Endothelial cell of umbilical vein (primary cell): Measurements from ENCODE around the gene DLGAP1. TPM values are rescaled to one million over a fixed set of nuclear protein-coding genes. Genes with fewer than 3 reads are reported as not detected.

Experiments
- BruUV-seq: library from RNA; stranded (reverse); fragments of 400-500 nt; replicated peaks from 2 replicates; lab custom pipeline; 2021; lab: Mats Ljungman, UMichigan
- CTCF ChIA-PET: fragments of 300-600, 350-600 bp; sonication (Branson Sonifier 250); formaldehyde crosslinking; loops from one replicate; lab custom pipeline; 2021; ENCODE audit warnings: antibody characterized with exemption, inconsistent platforms; lab: Charles Lee
- POLR2A ChIA-PET: fragments of 300-600, 350-600 bp; sonication (Branson Sonifier 250); formaldehyde crosslinking; loops from one replicate; lab custom pipeline; 2021; ENCODE audit warnings: antibody characterized with exemption, inconsistent platforms; lab: Charles Lee
- DNase-seq: peaks from one replicate; pipeline ENCODE4 v3.0.0-alpha.2; 2011; ENCODE audit warnings: low read depth, low spot score
- FAIRE-seq: peaks from 2 replicates; lab custom pipeline; 2011; peaks lifted over from hg19 to GRCh38; lab: Jason Lieb, UNC
- H2AFZ ChIP-seq: 2 replicates; pipeline ENCODE4 v1.6.0; 2012; ENCODE audit warnings: low read depth, low read length, control low read depth, inconsistent platforms
- H3K27ac ChIP-seq: 2 replicates; pipeline ENCODE4 v1.5.1; 2011; ENCODE audit warnings: low read depth, mild to moderate bottlenecking, control low read depth, low read length, moderate library complexity; ENCODE audit not compliant: insufficient read depth
- H3K27me3 ChIP-seq, 2 experiments: 2 replicates each; pipeline versions ENCODE4 v1.6.0 to v1.6.1; 2011; ENCODE audit warnings: low read length in 2 of 2, mixed read lengths in 1 of 2; ENCODE audit not compliant: control insufficient read depth in 2 of 2, insufficient read depth in 2 of 2
- H3K36me3 ChIP-seq, 2 experiments: 2 replicates in 1 of 2; 3 replicates in 1 of 2; pipeline ENCODE4 v1.5.1; 2011; ENCODE audit warnings: low read length in 2 of 2, mild to moderate bottlenecking in 1 of 2, moderate library complexity in 1 of 2; ENCODE audit not compliant: control insufficient read depth in 2 of 2, insufficient read depth in 2 of 2; ENCODE audit errors: extremely low read depth in 1 of 2
- H3K4me1 ChIP-seq: 3 replicates; pipeline ENCODE4 v1.5.1; 2011; ENCODE audit warnings: mild to moderate bottlenecking, low read length; ENCODE audit not compliant: control insufficient read depth, insufficient read depth; ENCODE audit errors: extremely low read depth
- H3K4me2 ChIP-seq: 2 replicates; pipeline ENCODE4 v1.6.1; 2011; ENCODE audit warnings: low read length, control low read depth, mixed read lengths; ENCODE audit not compliant: insufficient read depth
- H3K4me3 ChIP-seq, 3 experiments: fragments of 200-600 bp in 1 of 3; sonication (generic), shearing (Covaris generic) in 1 of 3; replicated peaks in 1 of 3; 2 replicates each; pipeline ENCODE4 v1.5.1; 2011 to 2016; ENCODE audit warnings: control low read depth in 3 of 3, low read length in 3 of 3, mild to moderate bottlenecking in 2 of 3, inconsistent platforms in 1 of 3, low read depth in 1 of 3, moderate library complexity in 1 of 3; ENCODE audit not compliant: insufficient read depth in 1 of 3
- H3K79me2 ChIP-seq: 2 replicates; pipeline ENCODE4 v1.6.0; 2012; ENCODE audit warnings: low read length, inconsistent platforms; ENCODE audit not compliant: control insufficient read depth, insufficient read depth
- H3K9ac ChIP-seq: replicated peaks from 2 replicates; pipeline ENCODE3; 2011; ENCODE audit warnings: low read length, control low read depth; ENCODE audit not compliant: insufficient read depth; ENCODE audit errors: extremely low read depth
- H3K9me1 ChIP-seq: replicated peaks from 3 replicates; pipeline ENCODE4 v1.6.0; 2011; ENCODE audit warnings: mild to moderate bottlenecking, low read length; ENCODE audit not compliant: control insufficient read depth, insufficient read depth; ENCODE audit errors: extremely low read depth
- H3K9me3 ChIP-seq: replicated peaks from 2 replicates; pipeline ENCODE4 v1.5.1; 2012; ENCODE audit warnings: low read length, inconsistent platforms; ENCODE audit not compliant: control insufficient read depth, insufficient read depth
- H4K20me1 ChIP-seq: replicated peaks from 2 replicates; pipeline ENCODE3; 2011; ENCODE audit warnings: mild to moderate bottlenecking, low read length; ENCODE audit not compliant: control insufficient read depth, insufficient read depth; ENCODE audit errors: extremely low read depth
- CTCF ChIP-seq, 2 donors: IDR thresholded peaks; 1 replicate in 1 of 2; 2 replicates in 1 of 2; pipeline ENCODE4 v1.5.1; 2011; ENCODE audit warnings: low read length in 2 of 2, mild to moderate bottlenecking in 2 of 2, moderate library complexity in 2 of 2, control low read depth in 1 of 2, inconsistent platforms in 1 of 2, low read depth in 1 of 2; ENCODE audit not compliant: insufficient read depth in 1 of 2; ENCODE audit errors: extremely low read depth in 1 of 2
- EZH2 ChIP-seq: IDR thresholded peaks from 2 replicates; pipeline ENCODE4 v1.6.1; 2012; ENCODE audit warnings: borderline replicate concordance, low read depth, mild to moderate bottlenecking, moderate library complexity, low read length, inconsistent platforms; ENCODE audit not compliant: severe bottlenecking
- FOS ChIP-seq: IDR thresholded peaks from 2 replicates; pipeline ENCODE4 v1.6.1; 2011; ENCODE audit warnings: mild to moderate bottlenecking, low read length, moderate library complexity, borderline replicate concordance; ENCODE audit not compliant: insufficient read depth
- GATA2 ChIP-seq: IDR thresholded peaks from 2 replicates; pipeline ENCODE4 v1.7.0; 2011; ENCODE audit warnings: low read depth, mild to moderate bottlenecking, moderate library complexity, mixed read lengths, low read length; ENCODE audit not compliant: insufficient read length, insufficient read depth
- JUN ChIP-seq: IDR thresholded peaks from 2 replicates; pipeline ENCODE4 v1.6.1; 2011; ENCODE audit warnings: borderline replicate concordance, low read depth; ENCODE audit not compliant: insufficient read length, insufficient read depth
- MAX ChIP-seq: IDR thresholded peaks from 2 replicates; pipeline ENCODE4 v1.6.1; 2011; ENCODE audit not compliant: insufficient read depth, insufficient read length
- MYC ChIP-seq: IDR thresholded peaks from one replicate; pipeline ENCODE4 v1.6.1; 2011; ENCODE audit warnings: mild to moderate bottlenecking, low read depth, low read length
- POLR2A ChIP-seq: IDR thresholded peaks from 2 replicates; pipeline ENCODE4 v1.6.1; 2012; ENCODE audit warnings: low read depth, mild to moderate bottlenecking, control low read depth, low read length
- POLR2AphosphoS5 ChIP-seq: IDR thresholded peaks from 2 replicates; pipeline ENCODE4 v1.6.1; 2012; ENCODE audit warnings: low read depth, mild to moderate bottlenecking, control low read depth, low read length, moderate library complexity; ENCODE audit not compliant: insufficient read depth
- dilution Hi-C: fragments of 300-500 bp; cut with MboI; formaldehyde crosslinking; loops from one replicate; pipeline ENCODE4 v1.15.0; 2019; ENCODE audit warnings: low sequenced_read_pairs; ENCODE audit not compliant: extremely low pct_ligation_motif_present
- intact Hi-C: fragments of 100-400 bp; cut with micrococcal nuclease; formaldehyde crosslinking; loops from one replicate; pipeline ENCODE4 v1.10.0; 2022
- polyA plus RNA-seq, 4 experiments: library from polyadenylated mRNA; depleted of rRNA in 3 of 4; stranded (reverse) in 3 of 4; unstranded in 1 of 4; fragments of >200 nt; gene quantifications; 2 replicates each; pipeline versions ENCODE4 v1.2.1 to v1.2.3, GENCODE V29; 2011 to 2012; ENCODE audit warnings: missing spikeins in 1 of 4
- total RNA-seq: library from RNA; stranded (reverse); gene quantifications from 2 replicates; pipeline ENCODE4 v1.2.3, GENCODE V29; 2021

The DLGAP1 gene
- total and polyA plus RNA-seq, 2 donors (not counting 3 experiments of a cell fraction or from before 2014, with no cell fraction given) = 0.04 TPM; not detected in 1

- H4K20me1 ChIP-seq = no peaks in the 10 kb centered on the region
- H3K36me3 ChIP-seq = no peaks in the 10 kb centered on the region
- H3K9ac ChIP-seq = no peak overlapping the region
- no peaks in the 10 kb centered on the region for H3K27me3 ChIP-seq
- no peaks in the 10 kb centered on the region for H3K79me2 ChIP-seq
- dilution Hi-C loops (no loop called here), intact Hi-C loops (no loop called here)
- H3K9me1 ChIP-seq = no peaks in the 10 kb centered on the region
- no peak overlapping the region for H2AFZ ChIP-seq
- BruUV-seq = no TSS peak
- no peaks in the 10 kb centered on the region for H3K4me1 ChIP-seq
- peaks cover 2% of the 10 kb centered on the region for H3K9me3 ChIP-seq
- no peak overlapping the region for H3K27ac ChIP-seq
- no peak for TF ChIP-seq MYC
- TF ChIP-seq GATA2 = no peak
- no peak for DNase-seq
- POLR2A ChIA-PET = no interaction called here
- FAIRE-seq = no peak
- no peak overlapping the region for H3K4me2 ChIP-seq
- CTCF ChIA-PET = no interaction called here
- H3K4me3 ChIP-seq = no peak overlapping the region
These were observed 274.0 kb downstream of the DLGAP1 start for GRCh38 chr18:4181086-4181485.

GRCh38 chr18:4172196-4173100 is 282.7 kb downstream of the DLGAP1 start:
- Histone ChIP-seq H3K27me3 (no peaks in the 10 kb centered on the region), H3K9me1 (no peaks in the 10 kb centered on the region), H3K9ac (no peak overlapping the region), H3K36me3 (no peaks in the 10 kb centered on the region), H3K4me1 (no peaks in the 10 kb centered on the region), H3K9me3 (no peaks in the 10 kb centered on the region), H3K27ac (no peak overlapping the region), H3K4me3 (no peak overlapping the region), H3K79me2 (no peaks in the 10 kb centered on the region), H2AFZ (no peak overlapping the region), H4K20me1 (no peaks in the 10 kb centered on the region), H3K4me2 (no peak overlapping the region)
- no peak for FAIRE-seq
- no peak for TF ChIP-seq FOS
- TF ChIP-seq MAX = no peak
- no peak for TF ChIP-seq GATA2
- no peak for TF ChIP-seq POLR2A
- TF ChIP-seq POLR2AphosphoS5 = no peak
- no peak for TF ChIP-seq MYC
- no peak for TF ChIP-seq JUN
- no peak for TF ChIP-seq CTCF (IDR thresholded peaks at IDR 0.05; ENCODE audit: extremely low read depth in 1 of 2, insufficient read depth in 1 of 2, low read depth in 1 of 2, low read length in 2 of 2)
- no peak for TF ChIP-seq EZH2
- BruUV-seq = no TSS peak
- ChIA-PET POLR2A (no interaction called here), CTCF (no interaction called here)
- dilution Hi-C loops (no loop called here), intact Hi-C loops (no loop called here)
- no peak for DNase-seq
